GM23248 (cell line): Measurements from ENCODE around the gene HOXA6. TPM values are rescaled to one million over a fixed set of nuclear protein-coding genes. Genes with fewer than 3 reads are reported as not detected.
A peak's percentile ranks its signal among the peaks of the same experiment; 100 is the strongest.

Source experiments
- DNase-seq: peaks from one replicate; pipeline ENCODE4 v3.0.0-alpha.2; 2015
- H2AFZ ChIP-seq: fragments of 200-600 bp; sonication (generic); 2 replicates; pipeline ENCODE4 v1.6.1; 2016; ENCODE audit warnings: antibody characterized with exemption
- H3F3A ChIP-seq: fragments of 200-600 bp; sonication (generic); 2 replicates; pipeline ENCODE4 v1.6.1; 2016; ENCODE audit warnings: mild to moderate bottlenecking, antibody characterized with exemption, mixed run types; ENCODE audit not compliant: insufficient read depth
- H3K27ac ChIP-seq: fragments of 200-600 bp; sonication (generic); 2 replicates; pipeline ENCODE4 v1.5.1; 2016; ENCODE audit warnings: mild to moderate bottlenecking
- H3K27me3 ChIP-seq: fragments of 200-600 bp; sonication (generic); replicated peaks from 2 replicates; pipeline ENCODE4 v1.6.1; 2016; ENCODE audit warnings: mild to moderate bottlenecking; ENCODE audit not compliant: insufficient read depth
- H3K36me3 ChIP-seq: fragments of 200-600 bp; sonication (generic); 2 replicates; pipeline ENCODE4 v1.6.1; 2016; ENCODE audit warnings: low read depth, mild to moderate bottlenecking
- H3K4me1 ChIP-seq: fragments of 200-600 bp; sonication (generic); 2 replicates; pipeline ENCODE4 v1.6.1; 2016; ENCODE audit warnings: mild to moderate bottlenecking; ENCODE audit not compliant: insufficient read depth
- H3K4me2 ChIP-seq: fragments of 200-600 bp; sonication (generic); one replicate; pipeline ENCODE4 v1.6.1; 2016; ENCODE audit warnings: mild to moderate bottlenecking; ENCODE audit not compliant: unreplicated experiment
- H3K4me3 ChIP-seq: fragments of 200-600 bp; sonication (generic); 2 replicates; pipeline ENCODE4 v1.5.1; 2016; ENCODE audit warnings: mild to moderate bottlenecking
- H3K79me2 ChIP-seq: fragments of 200-600 bp; sonication (generic); 2 replicates; pipeline ENCODE4 v1.6.1; 2016; ENCODE audit warnings: mild to moderate bottlenecking; ENCODE audit not compliant: insufficient read depth
- H3K9ac ChIP-seq: fragments of 200-600 bp; sonication (generic); 2 replicates; pipeline ENCODE4 v1.6.1; 2016; ENCODE audit warnings: mild to moderate bottlenecking
- H3K9me2 ChIP-seq: fragments of 200-600 bp; sonication (generic); 2 replicates; pipeline ENCODE4 v1.6.1; 2016; ENCODE audit warnings: mixed run types, mild to moderate bottlenecking, moderate library complexity; ENCODE audit not compliant: insufficient read depth
- H3K9me3 ChIP-seq: fragments of 200-600 bp; sonication (generic); one replicate; pipeline ENCODE4 v1.6.1; 2017; ENCODE audit warnings: low read depth
- H4K20me1 ChIP-seq: fragments of 200-600 bp; sonication (generic); 2 replicates; pipeline ENCODE4 v1.6.0; 2016; ENCODE audit not compliant: insufficient read depth
- EZH2 ChIP-seq: fragments of 200-600 bp; sonication (generic); IDR thresholded peaks from 2 replicates; pipeline ENCODE4 v1.6.1; 2018; ENCODE audit warnings: antibody characterized with exemption, mild to moderate bottlenecking; ENCODE audit not compliant: insufficient read depth, poor library complexity, severe bottlenecking
- EZH2phosphoT487 ChIP-seq: fragments of 200-600 bp; sonication (generic); IDR thresholded peaks from 2 replicates; pipeline ENCODE4 v1.6.1; 2018; ENCODE audit warnings: antibody characterized with exemption, moderate library complexity, mild to moderate bottlenecking, low read depth; ENCODE audit not compliant: insufficient read depth
- WGBS, 2 experiments: methylation state at CpG; one replicate each; pipeline ENCODE4 v1.1.6; 2015 to 2017; ENCODE audit warnings: low lambda C conversion rate in 2 of 2, low coverage in 1 of 2; ENCODE audit errors: missing lambda C conversion rate in 2 of 2; 5-methylcytosine and 5-hydroxymethylcytosine counted together
- in situ Hi-C: fragments of 300-500 bp; cut with MboI; formaldehyde crosslinking; loops from 2 replicates; pipeline ENCODE4 v1.15.0; 2020
- polyA plus RNA-seq: library from polyadenylated mRNA; unstranded; fragments of >200 nt; fragmentation: Nextera tagmentation; extraction: Ambion mirVana; gene quantifications from 2 replicates; pipeline ENCODE4 v1.2.1, GENCODE V29; 2016
- total RNA-seq: library from RNA; depleted of rRNA; stranded (reverse); fragments of >200 nt; shearing (Covaris generic); gene quantifications from 2 replicates; pipeline ENCODE4 v1.2.3, GENCODE V29; 2014

HOXA6 gene
- total and polyA plus RNA-seq, 2 experiments from 2014 or later: 3.2 to 3.5 TPM

- H3K9ac ChIP-seq: peak overlapping the region; percentile 98
- in situ Hi-C loops: loop anchor here (10.0 kb wide), 1 partner anchor 1316 kb away; no protein-coding TSS in a partner anchor
- no peak for DNase-seq
These were observed 23.1 kb upstream of the HOXA6 start for GRCh38 chr7:27170426-27171324.

GRCh38 chr7:27169658-27170425 is 22.3 kb upstream of the HOXA6 start:
- 1 to 3% methylated on average over 24 to 46 of the region's 46 CpGs for WGBS, 2 experiments
- DNase-seq: peak; percentile 79

More at GRCh38 chr7:27170426-27171324, 23.1 kb upstream of the HOXA6 start:
- H3K9me2 ChIP-seq: no peaks in the 10 kb centered on the region
- peak overlapping the region; percentile 100 for H3K4me2 ChIP-seq
- H3K27me3 ChIP-seq: no peaks in the 10 kb centered on the region
- peak overlapping the region; percentile 99 for H3K27ac ChIP-seq
- H3K4me1 ChIP-seq: peaks cover 17% of the 10 kb centered on the region
- peaks cover 100% of the 10 kb centered on the region for H3K79me2 ChIP-seq
- peaks cover 4% of the 10 kb centered on the region; the same call in 1 of the 2 replicates for H3K36me3 ChIP-seq
- WGBS, 2 experiments: 2% methylated on average over 11 of the region's 11 CpGs
- no peak overlapping the region for H2AFZ ChIP-seq
- H3K9me3 ChIP-seq: no peaks in the 10 kb centered on the region
- H3K4me3 ChIP-seq: peak overlapping the region; percentile 83
- no peaks in the 10 kb centered on the region for H4K20me1 ChIP-seq
- peaks cover 11% of the 10 kb centered on the region for H3F3A ChIP-seq
- TF ChIP-seq EZH2phosphoT487 (peak; percentile 71; the same call in 1 of the 2 replicates), EZH2 (no peak)

DNA sequence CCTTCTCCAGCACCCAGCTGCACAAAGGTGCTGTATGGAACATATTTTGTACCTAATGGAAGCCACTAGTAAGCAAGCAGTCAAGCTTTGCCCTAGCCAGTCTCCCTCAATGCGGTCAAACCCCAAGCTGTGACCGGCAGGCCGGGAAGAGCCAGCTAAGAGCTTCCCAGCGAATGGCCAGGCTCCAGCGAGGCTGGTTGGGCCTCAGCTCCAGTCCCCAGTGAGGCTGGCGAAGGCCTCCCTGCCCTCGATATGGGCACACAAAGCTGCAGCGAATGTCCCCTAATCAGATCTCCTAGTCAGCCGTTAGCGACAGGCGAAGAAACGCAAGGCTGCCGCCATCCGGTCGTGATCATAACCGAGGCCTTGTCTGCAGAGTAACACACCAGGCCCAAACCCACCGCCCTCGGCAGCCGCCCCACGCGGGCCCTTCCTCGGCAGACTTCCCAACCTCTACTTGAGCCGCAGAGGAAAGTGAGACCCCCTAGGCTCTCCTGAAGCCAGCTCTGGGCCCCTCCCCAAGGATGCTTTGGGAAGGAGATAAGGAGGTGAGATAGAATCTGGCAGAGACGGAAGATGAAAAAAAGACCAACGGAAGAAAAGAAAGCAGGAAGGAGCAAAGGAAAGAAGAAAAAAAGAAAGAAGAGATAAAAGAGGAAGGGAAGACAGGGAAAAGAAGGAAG is 20.8 kb upstream of the HOXA6 start:
- peak overlapping the region; percentile 41; the same call in 1 of the 2 replicates for H2AFZ ChIP-seq

More at GRCh38 chr7:27169658-27170425, 22.3 kb upstream of the HOXA6 start:
- H4K20me1 ChIP-seq: no peaks in the 10 kb centered on the region
- H3K9me2 ChIP-seq: no peaks in the 10 kb centered on the region
- H3K4me1 ChIP-seq: peaks cover 10% of the 10 kb centered on the region
- H3K9me3 ChIP-seq: no peaks in the 10 kb centered on the region
- H3K9ac ChIP-seq: peak overlapping the region; percentile 98
- H3K4me3 ChIP-seq: peak overlapping the region; percentile 83
- no peak for TF ChIP-seq EZH2
- TF ChIP-seq EZH2phosphoT487: no peak; the same call in 1 of the 2 replicates
- peak overlapping the region; percentile 99 for H3K27ac ChIP-seq
- peaks cover 11% of the 10 kb centered on the region for H3F3A ChIP-seq
- H3K27me3 ChIP-seq: no peaks in the 10 kb centered on the region
- H2AFZ ChIP-seq: no peak overlapping the region
- peak overlapping the region; percentile 100 for H3K4me2 ChIP-seq
- H3K79me2 ChIP-seq: peaks cover 100% of the 10 kb centered on the region
- peaks cover 4% of the 10 kb centered on the region; the same call in 1 of the 2 replicates for H3K36me3 ChIP-seq
- in situ Hi-C loops: loop anchor here (10.0 kb wide), 2 partner anchors 975 to 1315 kb away; no protein-coding TSS in a partner anchor

More for the DNA sequence above, 20.8 kb upstream of the HOXA6 start:
- peaks cover 5% of the 10 kb centered on the region; the same call in 1 of the 2 replicates for H3K36me3 ChIP-seq
- peaks cover 100% of the 10 kb centered on the region for H3K79me2 ChIP-seq
- H3K4me2 ChIP-seq: peak overlapping the region; percentile 100
- no peaks in the 10 kb centered on the region for H3K27me3 ChIP-seq
- TF ChIP-seq EZH2phosphoT487 (no peak), EZH2 (no peak)
- H4K20me1 ChIP-seq: no peaks in the 10 kb centered on the region
- 2 to 3% methylated on average over 25 of the region's 25 CpGs for WGBS, 2 experiments
- H3K4me3 ChIP-seq: peak overlapping the region; percentile 83
- peak overlapping the region; percentile 98 for H3K9ac ChIP-seq
- in situ Hi-C loops: loop anchor here (10.0 kb wide), 1 partner anchor 974 kb away; no protein-coding TSS in a partner anchor
- no peaks in the 10 kb centered on the region for H3K9me3 ChIP-seq
- no peaks in the 10 kb centered on the region for H3K9me2 ChIP-seq
- DNase-seq: peak; percentile 79
- H3K27ac ChIP-seq: peak overlapping the region; percentile 99
- H3F3A ChIP-seq: peaks cover 11% of the 10 kb centered on the region
- peaks cover 7% of the 10 kb centered on the region for H3K4me1 ChIP-seq
